ENCODE data around the gene MIS18BP1.
"Not testable (repeated sequence)": the region's sequence is repeated elsewhere in the genome, so short reads cannot be mapped to it uniquely, and the experiment has no call there.

Gene MIS18BP1

DNA sequence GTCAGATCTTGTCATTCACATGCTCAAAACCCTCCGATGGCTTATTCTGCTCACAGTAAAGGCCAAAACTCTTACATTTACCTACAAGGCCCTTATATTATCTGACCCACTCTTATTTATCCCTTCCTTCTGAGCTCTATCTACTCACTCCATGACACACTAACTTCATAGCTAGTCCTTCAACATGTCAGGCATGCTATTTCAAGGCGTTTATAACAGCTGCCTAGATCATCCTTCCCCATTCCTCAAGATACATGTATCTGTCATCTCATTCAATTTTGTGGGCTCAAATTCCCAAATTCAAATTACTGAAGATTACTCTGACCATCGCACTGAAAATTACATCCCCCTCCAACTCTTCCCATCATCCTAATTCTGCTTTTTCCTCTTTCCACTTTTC, 6.9 kb downstream of the MIS18BP1 start:
- no peak for DNase-seq

DNA sequence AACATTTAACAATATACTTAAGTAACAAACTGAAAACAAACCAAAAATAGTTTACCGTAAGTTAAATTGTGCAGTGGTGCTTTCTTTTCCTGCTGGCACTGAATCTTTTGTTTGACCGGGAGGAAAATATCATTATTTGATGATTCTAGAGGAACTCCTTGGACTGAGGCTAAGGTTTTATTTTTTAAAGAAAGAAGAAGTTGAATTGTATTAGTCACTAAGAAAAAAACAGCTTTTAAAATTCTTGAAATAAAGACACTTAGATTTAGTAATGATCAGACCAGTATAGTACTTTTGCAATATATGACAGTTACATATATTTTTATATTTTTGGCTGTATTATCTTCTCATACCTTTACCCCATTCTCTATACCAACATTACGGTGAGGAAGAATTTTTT, 10.3 kb downstream of the MIS18BP1 start:
- no peak for DNase-seq

DNA sequence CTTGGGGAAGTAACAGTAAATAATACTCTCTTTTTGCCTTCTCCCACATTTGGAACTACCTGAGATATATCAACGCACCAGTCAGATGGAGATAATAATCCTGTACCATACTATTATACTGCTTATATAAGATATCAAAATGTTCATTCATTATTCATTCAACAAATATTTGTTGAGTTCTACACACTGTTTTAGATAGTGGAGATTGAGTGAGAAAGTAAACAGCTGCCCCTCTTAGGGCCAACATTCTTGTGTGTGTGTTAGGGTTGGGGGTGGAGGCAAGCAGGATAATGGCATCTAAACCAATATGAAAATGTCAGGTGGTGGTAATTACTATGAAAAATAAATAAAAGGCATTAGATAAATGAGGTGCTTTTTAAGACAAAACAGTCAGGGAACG, 14.0 kb downstream of the MIS18BP1 start:
- no peak for DNase-seq

DNA sequence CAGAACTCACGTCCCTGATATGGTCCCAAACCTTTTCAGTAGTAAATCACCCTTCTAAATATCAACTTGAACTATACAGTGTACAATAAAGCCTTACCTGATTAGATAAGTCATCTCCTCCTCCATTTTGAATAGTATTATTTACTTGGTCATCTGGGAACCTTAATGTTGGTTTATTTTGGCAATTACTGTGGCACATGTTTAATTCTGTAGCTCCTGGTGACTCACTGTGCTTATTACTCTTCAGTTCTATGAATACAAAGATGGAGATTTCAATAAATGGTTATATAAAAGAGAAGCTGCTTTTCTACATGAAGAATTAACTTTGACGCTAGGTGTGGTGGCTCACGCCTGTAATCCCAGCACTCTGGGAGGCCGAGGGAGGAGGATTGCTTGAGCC, 25.4 kb downstream of the MIS18BP1 start:
- DNase-seq = no peak

DNA sequence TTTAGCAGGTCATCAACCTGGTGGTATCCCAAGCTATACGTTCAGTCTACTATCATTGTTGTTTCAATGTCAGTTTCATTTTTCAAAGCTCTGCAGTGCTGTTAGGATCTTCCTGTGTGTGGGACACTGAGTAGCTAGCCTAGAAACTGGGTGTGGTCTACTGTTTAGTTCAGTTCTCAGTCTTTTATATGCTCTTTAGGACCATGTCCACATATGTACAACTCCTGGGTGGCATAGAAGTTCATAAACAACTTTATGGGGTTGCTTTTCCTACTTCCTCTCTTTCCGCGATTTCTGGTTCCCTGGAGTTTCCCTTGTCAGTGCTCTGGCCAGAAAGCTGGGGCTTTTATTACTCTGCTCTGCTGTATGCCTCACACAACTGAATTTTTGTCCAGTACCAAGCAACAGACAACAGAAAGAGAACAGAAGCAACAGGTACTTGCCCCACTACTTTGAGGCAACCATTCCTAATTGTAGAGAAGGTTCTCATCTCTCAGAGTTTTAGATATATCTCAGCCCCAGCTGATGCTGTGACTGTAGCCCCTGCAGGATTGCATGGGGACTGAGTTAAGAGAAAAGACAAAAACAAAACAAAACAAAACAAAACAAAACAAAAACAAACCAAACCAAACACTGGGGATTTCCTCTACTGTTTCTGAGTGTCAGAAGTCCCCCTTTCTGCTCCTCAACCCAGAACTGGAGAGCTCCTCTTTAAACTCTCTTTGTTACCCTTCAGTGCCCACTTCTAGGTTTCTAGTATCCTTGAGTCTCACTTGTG, 30.3 kb downstream of the MIS18BP1 start:
- no peak for DNase-seq

DNA sequence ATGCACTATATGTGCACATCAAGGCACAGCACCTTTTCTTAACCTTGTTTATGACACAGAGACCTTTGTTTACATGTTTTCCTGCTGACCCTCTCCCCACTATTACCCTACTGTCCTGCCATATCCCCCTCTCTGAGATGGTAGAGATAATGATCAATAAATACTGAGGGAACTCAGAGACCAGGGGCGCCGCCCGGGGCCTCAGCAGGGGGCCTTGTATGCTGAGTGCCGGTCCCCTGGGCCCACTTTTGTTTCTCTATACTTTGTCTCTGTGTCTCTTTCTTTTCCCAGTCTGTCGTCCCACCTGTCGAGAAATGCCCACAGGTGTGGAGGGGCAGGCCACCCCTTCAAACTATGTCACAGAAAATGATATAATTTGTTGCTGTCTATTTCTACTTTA, 38.7 kb downstream of the MIS18BP1 start:
- not testable (repeated sequence) for DNase-seq

DNA sequence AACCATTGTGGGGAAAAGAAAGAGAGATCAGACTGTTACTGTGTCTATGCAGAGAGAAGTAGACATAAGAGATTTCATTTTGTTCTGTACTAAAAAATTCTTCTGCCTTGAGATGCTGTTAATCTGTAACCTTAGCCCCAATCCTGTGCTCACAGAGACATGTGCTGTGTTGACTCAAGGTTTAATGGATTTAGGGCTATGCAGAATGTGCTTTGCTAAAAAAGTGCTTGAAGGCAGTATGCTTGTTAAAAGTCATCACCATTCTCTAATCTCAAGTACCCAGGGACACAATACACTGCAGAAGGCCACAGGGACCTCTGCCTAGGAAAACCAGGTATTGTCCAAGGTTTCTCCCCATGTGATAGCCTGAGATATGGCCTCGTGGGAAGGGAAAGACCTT, 39.3 kb downstream of the MIS18BP1 start:
- not testable (repeated sequence) for DNase-seq

DNA sequence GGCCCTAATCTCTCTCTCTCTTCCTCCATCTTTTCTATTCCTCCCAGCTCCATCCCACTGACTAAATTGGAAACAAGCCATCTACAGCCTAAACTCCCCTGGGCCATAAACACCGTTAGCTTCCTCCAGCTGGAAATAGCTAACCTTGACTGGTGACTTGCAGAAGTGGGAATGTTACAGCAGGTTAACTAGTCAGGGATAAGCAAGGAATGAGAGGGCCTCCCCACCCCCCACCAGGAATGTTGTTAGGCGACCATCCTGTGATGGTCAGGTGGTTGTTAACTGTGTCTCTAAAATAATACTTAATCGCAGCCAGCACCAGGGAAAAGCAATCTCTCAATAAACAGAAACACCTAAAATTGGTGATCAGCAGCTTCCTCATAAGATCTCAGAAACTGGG, 40.8 kb downstream of the MIS18BP1 start:
- no peak for DNase-seq

DNA sequence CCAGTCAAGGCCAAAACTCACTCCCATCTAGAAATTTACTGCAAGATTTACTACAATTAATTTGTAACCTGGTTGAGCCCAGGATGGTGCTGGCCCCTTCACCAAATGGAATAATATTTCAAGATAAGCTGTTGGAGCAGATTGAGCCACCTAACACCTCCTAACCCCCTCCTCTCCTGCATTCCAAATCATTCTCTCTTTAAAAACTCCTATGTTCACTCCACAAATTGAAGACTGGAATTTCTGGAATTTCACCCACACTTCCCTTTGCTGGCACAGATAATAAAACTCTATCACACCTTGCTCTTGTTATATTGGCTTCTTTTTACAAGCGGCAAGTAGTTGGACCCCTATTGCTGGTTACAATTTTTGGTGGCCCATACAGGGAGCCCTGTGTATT, 41.7 kb downstream of the MIS18BP1 start:
- no peak for DNase-seq

DNA sequence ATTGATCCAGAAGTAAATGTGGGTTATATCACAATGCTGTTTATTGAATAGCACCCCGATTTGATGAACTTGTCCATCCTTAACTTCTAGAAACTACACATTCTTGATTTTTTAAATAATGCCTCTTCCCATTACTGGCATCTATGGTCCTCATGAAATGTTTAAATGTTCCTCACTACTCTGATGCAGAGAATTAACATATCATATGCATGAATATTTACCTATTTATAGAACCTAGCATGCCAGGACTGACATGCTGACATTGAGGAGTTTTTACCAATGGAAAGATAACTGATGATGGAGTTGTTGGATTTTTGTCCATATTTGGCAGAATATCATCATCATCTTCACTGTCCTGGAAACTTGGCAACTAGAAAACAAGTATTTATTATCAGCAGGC, 42.8 kb downstream of the MIS18BP1 start:
- DNase-seq = no peak

DNA sequence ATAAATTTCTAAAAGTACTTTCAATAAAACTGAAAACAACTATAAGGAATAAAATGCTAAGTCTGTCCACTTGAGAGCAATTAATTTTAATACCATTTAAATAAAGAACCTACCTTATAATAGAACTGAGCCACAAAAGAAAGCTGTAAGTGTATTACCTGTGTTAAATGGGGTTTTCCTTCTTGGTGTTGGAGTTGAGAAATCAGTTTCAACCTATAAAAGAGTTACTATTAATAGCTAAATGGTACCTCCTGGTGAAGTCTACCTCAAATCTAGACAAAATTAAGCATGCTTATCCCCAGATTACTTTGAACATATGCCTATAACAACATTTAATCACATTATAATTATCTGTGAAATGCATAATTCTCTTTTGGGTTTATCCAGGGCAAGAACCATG, 48.8 kb downstream of the MIS18BP1 start:
- no peak for DNase-seq

DNA sequence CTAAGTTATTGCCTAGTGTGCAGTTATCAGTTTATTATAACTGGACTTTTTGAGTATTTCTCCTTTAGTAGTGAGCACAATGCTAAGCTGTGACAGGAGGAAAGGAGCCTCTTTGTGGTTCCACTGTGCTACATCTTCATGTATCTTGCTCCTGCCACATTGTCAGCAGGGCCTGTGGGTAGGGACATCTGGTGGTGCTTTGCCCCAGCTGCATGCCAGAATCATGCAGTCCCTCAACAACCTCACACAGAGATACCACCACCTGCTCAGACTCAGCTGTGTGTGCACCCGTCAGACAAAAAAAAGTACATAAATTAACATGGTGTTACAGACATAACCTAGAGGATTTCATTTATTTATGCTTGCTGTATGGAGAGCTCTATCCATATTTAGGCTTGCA, 51.1 kb downstream of the MIS18BP1 start:
- DNase-seq = peak in 1 of 5 experiments; percentile 87

DNA sequence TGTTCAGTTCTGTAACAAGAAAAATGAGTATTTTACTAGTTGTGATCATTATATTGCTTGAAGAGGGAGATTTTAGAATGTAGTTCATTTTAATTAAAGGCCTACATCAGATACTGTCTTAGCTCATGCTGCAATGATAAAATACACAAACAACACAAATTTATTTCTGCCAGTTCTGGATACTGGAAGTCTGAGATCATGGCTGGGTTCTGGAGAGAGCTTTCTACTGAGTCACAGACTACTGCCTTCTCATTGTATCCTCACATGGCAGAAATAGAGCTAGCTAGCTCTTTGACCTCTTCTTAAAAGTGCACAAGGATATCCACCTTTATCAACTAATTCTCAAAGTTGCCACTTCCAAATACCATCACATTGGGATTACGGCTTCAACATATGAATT, 53.8 kb downstream of the MIS18BP1 start:
- DNase-seq = no peak

DNA sequence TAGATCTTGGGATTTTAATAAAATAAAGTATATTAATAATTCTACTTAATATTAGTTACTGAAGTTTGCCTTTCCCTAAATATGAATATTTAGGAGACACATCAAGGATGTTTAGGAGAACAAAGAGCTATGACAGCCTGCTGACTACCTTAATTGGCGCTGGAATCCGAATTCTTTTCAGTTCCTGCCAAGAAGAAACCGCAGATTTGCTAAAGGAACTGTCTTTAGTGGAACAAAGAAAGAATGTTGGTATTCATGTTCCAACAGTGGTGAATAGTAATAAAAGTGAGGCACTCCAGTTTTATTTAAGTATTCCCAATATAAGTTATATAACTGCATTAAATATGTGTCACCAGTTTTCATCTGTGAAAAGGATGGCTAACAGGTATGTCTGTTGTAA, 54.5 kb downstream of the MIS18BP1 start:
- DNase-seq = no peak

DNA sequence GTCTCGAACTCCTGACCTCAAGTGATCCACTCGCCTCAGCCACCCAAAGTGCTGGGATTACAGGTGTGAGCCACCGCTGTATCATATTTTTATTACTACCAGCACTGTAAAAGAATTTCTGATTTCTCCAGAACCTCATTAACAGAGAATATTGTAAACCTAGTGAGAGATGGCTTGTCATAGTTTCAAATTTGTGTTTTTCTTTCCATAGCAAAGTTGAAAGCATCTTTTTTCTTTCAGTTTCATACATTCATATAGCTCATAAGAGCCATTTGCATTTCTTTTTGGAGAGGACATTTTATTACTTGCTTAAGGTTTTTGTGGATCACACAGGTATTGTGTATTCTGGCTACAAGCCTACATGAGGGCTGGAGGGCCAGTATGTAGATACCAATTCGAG, 58.0 kb downstream of the MIS18BP1 start:
- DNase-seq = peak in 1 of 5 experiments; percentile 2

DNA sequence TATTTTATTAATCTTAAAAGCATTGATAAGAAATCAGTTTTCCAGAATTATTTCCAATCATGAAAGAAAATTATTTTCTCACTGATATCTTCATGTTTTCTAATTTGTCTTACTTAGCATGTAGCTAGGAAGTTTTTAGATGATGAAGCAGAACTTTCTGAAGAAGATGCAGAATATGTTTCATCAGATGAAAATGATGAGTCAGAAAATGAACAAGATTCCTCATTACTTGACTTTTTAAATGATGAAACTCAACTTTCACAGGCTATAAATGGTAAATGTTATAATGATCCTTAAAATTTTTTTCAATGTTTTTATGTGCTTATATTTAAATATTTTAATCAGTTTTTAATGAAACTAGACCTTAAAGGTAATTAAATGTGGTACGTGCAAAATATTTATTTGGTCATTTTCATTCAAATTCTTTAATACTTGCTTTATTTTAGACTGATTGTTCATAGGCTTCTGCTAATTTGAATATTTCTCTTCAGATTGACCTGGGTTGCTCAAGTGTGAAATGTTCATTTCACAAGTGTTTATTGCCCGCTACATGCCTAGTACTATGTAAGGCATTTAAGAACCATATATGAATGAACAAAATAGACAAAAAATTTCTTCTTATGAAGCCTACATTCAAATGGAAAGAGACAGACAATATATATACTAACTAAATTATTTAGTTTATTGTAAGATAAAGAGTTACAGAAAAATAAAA, 67.7 kb downstream of the MIS18BP1 start:
- DNase-seq = no peak

DNA sequence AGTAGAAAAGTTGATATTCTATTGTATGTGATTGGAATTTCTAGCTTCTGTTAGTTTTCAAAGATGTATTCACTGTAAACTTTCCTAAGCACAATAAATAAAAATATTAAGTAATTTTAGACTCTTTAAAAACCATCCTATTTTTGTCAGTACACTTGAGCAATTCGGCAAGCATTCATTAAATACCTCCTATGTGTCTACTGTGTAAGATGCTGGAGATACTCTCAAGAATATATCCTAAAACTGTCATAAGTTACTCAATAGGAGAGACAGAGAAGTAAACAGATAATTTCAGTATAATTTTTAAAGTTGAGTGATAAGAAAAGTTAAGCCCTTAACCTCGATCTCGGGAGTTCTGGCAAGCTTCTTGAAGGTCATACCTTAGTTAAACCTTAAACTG, 71.2 kb downstream of the MIS18BP1 start:
- DNase-seq = no peak

DNA sequence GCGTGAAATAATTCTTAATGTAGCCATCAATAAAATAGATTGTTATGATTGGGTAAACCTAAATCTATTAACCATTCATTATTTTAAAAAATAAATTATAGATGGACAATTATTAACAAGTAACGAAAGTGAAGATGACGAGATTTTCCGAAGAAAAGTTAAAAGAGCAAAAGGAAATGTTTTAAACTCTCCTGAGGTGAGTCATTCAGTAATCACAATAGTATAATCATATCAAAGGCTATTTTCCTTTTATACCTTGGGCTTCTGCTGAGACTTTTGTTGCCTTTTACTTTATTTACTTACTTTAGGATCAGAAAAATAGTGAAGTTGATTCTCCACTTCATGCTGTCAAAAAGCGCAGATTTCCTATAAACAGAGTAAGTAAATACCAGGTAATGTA, 71.7 kb downstream of the MIS18BP1 start:
- DNase-seq = no peak

DNA sequence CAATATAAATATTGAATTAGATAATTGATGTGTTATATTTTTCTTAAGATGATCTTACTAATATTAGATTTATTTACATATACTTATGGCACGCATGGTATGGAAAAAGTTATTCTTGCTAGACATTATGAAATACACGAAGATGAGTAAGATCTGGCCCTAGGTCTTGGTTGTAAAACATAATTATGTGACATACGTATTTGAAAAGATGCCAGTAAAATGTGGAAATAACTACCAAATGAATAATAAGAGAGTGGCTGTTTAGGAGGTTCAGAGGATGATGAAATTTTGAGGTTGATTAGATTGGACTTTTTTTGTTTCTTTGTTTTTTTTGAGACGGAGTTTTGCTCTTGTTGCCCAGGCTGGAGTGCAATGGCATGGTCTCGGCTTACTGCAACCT, 75.9 kb downstream of the MIS18BP1 start:
- no peak for DNase-seq

DNA sequence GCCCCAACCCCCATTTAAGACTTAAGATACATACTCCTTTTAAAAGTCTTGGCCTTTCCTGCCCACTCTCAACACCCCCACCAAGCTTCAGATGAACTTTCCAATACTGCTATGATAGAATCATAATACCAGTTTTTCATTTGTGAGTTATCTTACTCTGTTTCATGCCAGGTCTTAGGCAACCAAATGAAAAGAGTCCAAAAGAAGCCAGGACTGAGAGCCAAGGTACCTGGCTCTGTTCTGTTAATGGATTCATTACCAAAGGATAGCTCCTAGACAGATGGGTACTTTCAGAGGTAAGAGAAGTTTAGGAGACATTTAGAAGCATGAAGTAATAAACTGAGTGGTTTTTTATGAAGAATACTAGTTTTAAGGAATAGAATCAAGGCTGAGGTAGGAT, 83.1 kb downstream of the MIS18BP1 start:
- no peak for DNase-seq

DNA sequence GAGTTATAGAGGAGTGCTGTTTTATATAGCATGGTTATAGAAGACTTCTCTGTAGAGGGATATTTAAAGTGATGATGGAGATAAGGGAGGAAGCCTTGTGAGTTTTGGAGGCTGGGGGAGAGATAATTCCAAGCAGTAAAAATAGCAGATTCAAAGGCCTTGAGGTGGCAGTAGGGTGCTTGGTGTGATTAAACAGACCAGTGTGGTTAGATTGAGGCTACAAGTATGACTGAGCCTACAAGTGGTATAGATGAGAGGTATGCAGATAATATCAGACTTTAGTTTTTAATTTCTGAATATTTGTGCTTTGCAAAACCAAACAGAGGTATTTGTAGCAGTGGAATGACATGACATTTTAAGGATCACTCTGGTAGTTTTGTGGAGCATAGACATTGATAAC, 96.9 kb downstream of the MIS18BP1 start:
- peak in 1 of 5 experiments; percentile 88 for DNase-seq

All from T-helper 2 cell (primary cell).